NCI-H1417 treated with DMSO at 0.1 percent for 48 hours (cell line): Measurements from ENCODE around the gene NUDT13.

Experiments used
- DNase-seq: peaks from one replicate; lab custom pipeline; 2025; lab: John Stamatoyannopoulos, UW

NUDT13 gene

GRCh38 chr10:73110345-73110849, at the start of gene NUDT13:
Gene NUDT13 (plus strand): TSS chr10:73110455. CDS start chr10:73114366, 3,911 bp downstream.
- DNase-seq: no peak

- no peak for DNase-seq
Measured at GRCh38 chr10:73060738-73061635, 49.3 kb upstream of the NUDT13 start.

- DNase-seq: no peak
Measured at GRCh38 chr10:73061743-73062142, 48.5 kb upstream of the NUDT13 start.

- DNase-seq: no peak
Measured at GRCh38 chr10:73065441-73065840, 44.8 kb upstream of the NUDT13 start.

GRCh38 chr10:73073627-73074026, 36.6 kb upstream of the NUDT13 start:
- DNase-seq: no peak

DNA sequence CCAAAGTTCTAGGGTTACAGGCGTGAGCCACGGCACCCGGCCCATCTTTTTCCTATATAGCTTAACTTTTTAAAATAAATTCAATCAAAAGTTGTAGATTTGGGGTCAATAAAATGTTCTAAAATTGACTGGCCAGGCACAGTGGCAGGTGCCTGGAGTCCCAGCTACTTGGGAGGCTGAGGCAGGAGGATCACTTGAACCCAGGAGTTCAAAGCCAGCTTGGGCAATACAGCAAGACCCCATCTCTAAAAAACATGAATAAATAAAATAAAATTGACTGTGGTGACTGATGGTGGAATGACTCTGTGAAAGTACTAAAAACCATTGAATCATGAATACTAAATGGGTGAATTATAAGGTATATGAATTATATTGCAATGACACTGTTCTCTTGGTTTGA, 34.4 kb upstream of the NUDT13 start:
- DNase-seq: no peak

- DNase-seq: no peak
Measured at GRCh38 chr10:73076360-73077183, 33.7 kb upstream of the NUDT13 start.

DNA sequence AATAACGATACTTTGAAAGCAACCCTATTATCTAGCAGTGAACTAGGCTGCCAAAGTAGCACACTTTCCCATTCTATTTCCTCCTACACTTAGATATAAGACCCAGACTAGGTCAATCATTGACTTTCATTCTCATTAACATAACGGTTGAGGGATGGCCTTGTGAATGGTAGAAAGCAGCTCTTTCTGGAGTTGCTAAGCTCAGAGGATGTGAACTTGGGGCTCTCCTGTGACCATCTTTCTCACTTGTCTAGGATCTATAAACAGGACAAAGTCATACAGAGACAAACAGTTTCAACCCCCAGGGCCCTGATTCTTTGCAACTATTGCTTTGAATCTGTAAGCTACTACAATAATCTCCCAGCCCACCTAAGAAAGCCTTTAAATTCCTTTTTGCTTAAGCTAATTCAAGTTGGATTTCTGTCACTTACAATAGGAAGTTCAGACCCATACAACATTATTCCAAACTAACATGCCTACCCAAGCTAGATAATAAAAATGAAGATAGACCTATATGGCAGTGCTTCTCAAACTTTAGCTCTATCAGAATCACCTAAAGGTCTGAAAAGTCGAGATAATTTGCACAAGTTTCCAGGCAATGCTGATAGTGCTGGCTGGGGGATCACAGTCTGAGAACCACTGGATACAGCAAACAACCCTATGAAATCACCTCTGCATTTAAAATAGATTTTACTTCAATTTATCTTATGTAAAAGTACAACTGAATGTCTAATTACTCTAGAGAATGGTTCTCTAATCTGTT, 30.3 kb upstream of the NUDT13 start:
- no peak for DNase-seq

DNA sequence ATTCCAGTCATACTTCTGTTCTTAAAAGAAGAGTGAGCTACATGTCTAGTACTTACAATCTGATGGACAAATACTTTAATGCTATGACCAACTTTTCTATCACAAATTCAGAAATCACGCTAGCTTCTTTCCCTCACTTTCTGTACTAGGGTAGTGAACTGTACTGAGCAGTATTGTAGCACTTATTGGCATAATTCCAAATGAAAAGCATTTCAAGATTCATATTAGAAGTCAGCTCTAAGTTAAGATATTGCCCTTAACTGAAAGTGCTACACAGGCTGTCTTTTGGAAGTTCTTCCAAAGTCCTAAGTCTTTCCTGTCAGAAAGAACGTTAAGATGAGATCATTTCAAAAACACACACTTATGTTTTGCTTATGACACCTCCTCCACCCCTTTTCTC, 27.0 kb upstream of the NUDT13 start:
- no peak for DNase-seq

DNA sequence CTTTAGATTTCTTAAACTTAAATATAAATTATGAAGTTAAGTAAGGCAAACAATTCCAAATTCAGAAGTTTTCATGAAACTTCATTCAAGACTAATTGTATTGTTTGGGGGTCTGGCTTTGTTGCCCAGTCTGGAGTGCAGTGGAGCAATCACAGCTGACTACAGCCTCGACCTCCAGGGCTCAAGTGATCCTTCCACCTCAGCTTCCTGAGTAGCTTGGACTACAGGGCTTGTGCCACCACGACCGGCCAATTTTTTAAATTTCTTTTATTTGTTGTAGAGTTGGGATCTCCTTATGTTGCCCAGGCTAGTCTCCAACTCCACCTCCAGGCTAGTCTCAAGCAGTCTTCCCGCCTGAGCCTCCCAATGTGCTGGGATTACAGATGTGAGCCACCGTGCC, 26.0 kb upstream of the NUDT13 start:
- DNase-seq: no peak

- no peak for DNase-seq
Measured at GRCh38 chr10:73086816-73087215, 23.4 kb upstream of the NUDT13 start.

DNA sequence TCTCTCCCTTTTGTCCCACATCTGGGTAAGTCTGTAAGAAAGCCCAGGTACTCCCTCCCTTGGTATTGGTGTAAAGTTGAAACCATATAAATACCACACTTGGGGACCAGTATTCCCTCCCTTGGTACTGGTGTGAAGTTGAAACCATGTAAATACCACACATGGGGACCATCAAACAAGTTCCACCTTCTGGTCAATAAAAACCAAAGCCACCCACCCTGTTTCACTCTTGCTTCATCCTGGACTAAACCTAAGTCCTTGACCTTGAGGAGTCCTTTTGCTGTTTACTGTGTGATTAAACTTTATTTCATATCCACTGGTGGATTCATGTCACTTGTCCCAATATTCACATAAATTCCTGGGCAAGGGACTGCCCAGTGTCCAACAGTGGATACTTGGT, 22.0 kb upstream of the NUDT13 start:
- no peak for DNase-seq

- DNase-seq: no peak
Measured at GRCh38 chr10:73092830-73093229, 17.4 kb upstream of the NUDT13 start.

GRCh38 chr10:73093922-73094850, 16.1 kb upstream of the NUDT13 start:
- no peak for DNase-seq

- no peak for DNase-seq
Measured at GRCh38 chr10:73094986-73095480, 15.2 kb upstream of the NUDT13 start.

DNA sequence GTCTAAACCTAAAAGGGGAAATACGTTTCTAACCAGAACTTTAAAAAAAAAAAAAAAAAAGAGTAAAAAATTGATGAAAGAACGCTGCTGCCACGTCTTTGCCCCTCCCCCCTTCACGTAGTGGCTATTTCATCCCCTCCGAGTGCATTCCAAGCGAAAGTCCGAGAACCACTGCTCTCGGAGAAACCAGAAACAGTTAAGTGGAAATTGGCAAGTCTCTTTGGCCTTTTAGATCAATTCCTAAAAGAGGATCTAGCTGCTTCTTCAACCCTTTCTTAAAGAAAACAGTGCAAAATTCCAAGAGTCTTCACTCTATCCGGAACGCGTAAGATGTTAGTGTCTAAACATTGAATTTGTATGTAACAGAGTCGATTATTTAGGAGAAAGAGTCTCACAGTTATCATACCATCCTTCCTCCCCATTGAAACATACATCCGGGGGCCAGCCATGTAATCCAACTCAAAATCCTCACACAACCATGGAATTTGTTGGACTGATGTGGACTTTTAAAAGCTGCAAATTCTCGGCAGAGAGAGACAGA, 14.7 kb upstream of the NUDT13 start:
- no peak for DNase-seq

- no peak for DNase-seq
Measured at GRCh38 chr10:73096041-73096448, 14.2 kb upstream of the NUDT13 start.

- peak; percentile 47 for DNase-seq
Measured at GRCh38 chr10:73096449-73097304, 13.6 kb upstream of the NUDT13 start, which contains the start of gene P4HA1. Gene P4HA1 (minus strand): TSS chr10:73096866. CDS start chr10:73074883, 21,983 bp downstream.

- DNase-seq: no peak
Measured at GRCh38 chr10:73097305-73097670, 13.0 kb upstream of the NUDT13 start.
